ENCODE results near the gene VWA5B2. TPM values are rescaled to one million over a fixed set of nuclear protein-coding genes. Genes with fewer than 3 reads are reported as not detected.

Gene VWA5B2
- total RNA-seq, 1 experiment from 2014 or later = 2.7 TPM

DNA sequence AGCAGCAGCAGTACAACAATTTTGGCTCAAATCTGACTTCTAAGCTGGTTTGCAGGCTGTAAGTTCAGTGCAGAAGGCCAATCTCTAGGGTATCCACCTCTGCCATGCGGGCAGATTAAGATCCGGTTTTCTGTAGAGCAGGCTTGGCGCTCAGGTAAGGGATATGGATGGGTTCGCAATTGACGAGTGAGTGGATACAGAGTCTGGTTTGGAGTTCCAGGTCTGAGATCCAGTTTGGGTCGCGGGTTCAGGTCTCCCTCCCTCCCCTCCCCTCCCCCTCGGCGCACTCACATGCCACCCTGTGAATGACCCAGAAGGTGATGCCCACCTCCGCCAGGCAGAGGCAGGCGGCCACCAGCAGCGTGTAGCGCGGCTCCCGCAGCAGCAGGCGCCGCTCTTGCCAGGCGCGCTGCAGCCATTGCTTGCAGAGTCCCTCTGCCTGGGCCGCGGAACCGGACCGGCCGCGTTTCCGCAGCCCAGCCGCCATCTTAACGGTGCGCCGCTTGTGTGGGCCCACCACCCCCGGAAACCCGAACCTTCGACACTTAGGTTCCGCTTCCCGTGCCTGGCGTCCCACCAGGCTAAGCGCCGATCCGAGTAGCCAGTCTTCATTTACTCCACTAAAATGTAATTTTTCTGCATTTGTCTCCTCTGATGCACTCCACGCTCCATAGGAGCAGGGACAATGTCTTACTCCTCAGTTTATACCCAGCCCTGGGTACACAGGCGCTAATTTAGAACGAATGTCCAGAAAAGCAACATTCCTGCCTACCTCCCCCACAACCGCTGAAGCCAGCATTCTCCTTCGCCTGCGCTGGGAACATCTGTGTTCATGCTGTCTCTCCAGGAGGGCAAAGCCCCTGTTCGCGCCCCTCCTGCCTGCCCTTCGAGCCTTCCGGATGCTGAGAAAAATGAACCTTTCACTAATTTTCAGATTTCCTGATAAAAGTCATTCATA is 19.3 kb downstream of the VWA5B2 start, which contains the start of gene ALG3:
ALG3 (minus strand) TSS at position 509 of the 958 bp plus-strand sequence; CDS start at position 487, 22 bp downstream.
- peak within 1 kb of the TSS; percentile 82 to 92 for H3K4me3 Mint-ChIP-seq
- H3K27ac ChIP-seq (ENCODE audit: insufficient read length, low read depth, low read length) = peak within 1 kb of the TSS; percentile 66
- no peaks in the 10 kb centered on the region for H3K79me1 ChIP-seq (ENCODE audit: insufficient read depth, low read depth, low read length, poor library complexity, severe bottlenecking)

More for the DNA sequence above, 19.3 kb downstream of the VWA5B2 start, which contains the start of gene ALG3:
- Histone ChIP-seq H3K9ac (ENCODE audit: extremely low read depth, insufficient read length, low read length) (peak within 1 kb of the TSS; percentile 88), H3K14ac (ENCODE audit: insufficient read depth, low read length) (peak within 1 kb of the TSS; percentile 27; the same call in 1 of the 2 replicates), H4K8ac (replicated peaks; ENCODE audit: insufficient read length, low read depth, low read length) (peak within 1 kb of the TSS; percentile 22), H2BK15ac (ENCODE audit: low read depth, low read length) (no peak within 1 kb of the TSS), H3K23me2 (ENCODE audit: insufficient read length, low read depth, low read length, poor library complexity, severe bottlenecking) (peaks cover 5% of the 10 kb centered on the region), H3K4ac (ENCODE audit: low read depth, low read length) (no peak within 1 kb of the TSS), H3K4me2 (ENCODE audit: insufficient read depth, insufficient read length, low read length) (peak within 1 kb of the TSS; percentile 91), H3K79me2 (ENCODE audit: insufficient read depth, low read length) (no peaks in the 10 kb centered on the region), H2BK12ac (ENCODE audit: insufficient read length, low read depth, low read length) (no peak within 1 kb of the TSS), H2BK20ac (ENCODE audit: low read depth, low read length, poor library complexity, severe bottlenecking) (no peak within 1 kb of the TSS), H3K56ac (ENCODE audit: insufficient read length, low read depth, low read length) (no peak within 1 kb of the TSS), H3K4me1 (ENCODE audit: insufficient read depth, low read length) (no peaks in the 10 kb centered on the region), H4K91ac (ENCODE audit: insufficient read length, low read depth, low read length) (no peak within 1 kb of the TSS), H4K20me1 (ENCODE audit: control insufficient read depth, insufficient read depth, insufficient read length) (no peaks in the 10 kb centered on the region), H2AK5ac (ENCODE audit: insufficient read length, low read length) (no peak within 1 kb of the TSS), H3T11ph (ENCODE audit: low read length) (no peak within 1 kb of the TSS), H3K23ac (ENCODE audit: insufficient read length, low read depth, low read length) (no peak within 1 kb of the TSS), H3K27me3 (ENCODE audit: insufficient read depth, low read length) (no peaks in the 10 kb centered on the region), H3K18ac (ENCODE audit: insufficient read length, low read depth, low read length) (peak within 1 kb of the TSS; percentile 37), H2BK120ac (ENCODE audit: low read depth, low read length, poor library complexity, severe bottlenecking) (no peak within 1 kb of the TSS), H3K9me3 (ENCODE audit: control insufficient read depth, low read depth, low read length) (no peaks in the 10 kb centered on the region), H2BK5ac (ENCODE audit: insufficient read length, low read length) (peak within 1 kb of the TSS; percentile 20), H2AFZ (ENCODE audit: low read length) (peak within 1 kb of the TSS; percentile 33), H4K5ac (ENCODE audit: insufficient read length, low read depth, low read length) (peak within 1 kb of the TSS; percentile 50)
- TF ChIP-seq, protein P1, sequence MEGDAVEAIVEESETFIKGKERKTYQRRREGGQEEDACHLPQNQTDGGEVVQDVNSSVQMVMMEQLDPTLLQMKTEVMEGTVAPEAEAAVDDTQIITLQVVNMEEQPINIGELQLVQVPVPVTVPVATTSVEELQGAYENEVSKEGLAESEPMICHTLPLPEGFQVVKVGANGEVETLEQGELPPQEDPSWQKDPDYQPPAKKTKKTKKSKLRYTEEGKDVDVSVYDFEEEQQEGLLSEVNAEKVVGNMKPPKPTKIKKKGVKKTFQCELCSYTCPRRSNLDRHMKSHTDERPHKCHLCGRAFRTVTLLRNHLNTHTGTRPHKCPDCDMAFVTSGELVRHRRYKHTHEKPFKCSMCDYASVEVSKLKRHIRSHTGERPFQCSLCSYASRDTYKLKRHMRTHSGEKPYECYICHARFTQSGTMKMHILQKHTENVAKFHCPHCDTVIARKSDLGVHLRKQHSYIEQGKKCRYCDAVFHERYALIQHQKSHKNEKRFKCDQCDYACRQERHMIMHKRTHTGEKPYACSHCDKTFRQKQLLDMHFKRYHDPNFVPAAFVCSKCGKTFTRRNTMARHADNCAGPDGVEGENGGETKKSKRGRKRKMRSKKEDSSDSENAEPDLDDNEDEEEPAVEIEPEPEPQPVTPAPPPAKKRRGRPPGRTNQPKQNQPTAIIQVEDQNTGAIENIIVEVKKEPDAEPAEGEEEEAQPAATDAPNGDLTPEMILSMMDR (conservative IDR thresholded peaks at IDR 0.05) = no peak
- Mint-ChIP-seq H3K36me3 (ENCODE audit: insufficient read depth in 1 of 3, low read depth in 3 of 3) (peaks cover 10 to 23% (median 20%) of the 10 kb centered on the region in 3 experiments; a peak in 6 of 7 replicates), H3K4me1 (peaks cover 2 to 6% of the 10 kb centered on the region in 2 experiments; a peak in 2 of 4 replicates), H3K27ac (peak within 1 kb of the TSS; percentile 98 to 100 (median 100)), H3K27me3 (ENCODE audit: low read depth) (no peaks in the 10 kb centered on the region), H3K9me3 (no peaks in the 10 kb centered on the region; a peak in 1 of 5 replicates)
- WGBS (ENCODE audit: extremely low coverage, insufficient read length, low lambda C conversion rate) = no CpG with 5 or more reads among the region's 49 CpGs
- DNase-seq = peak; percentile 89
